WTC11 (cell line): Measurements from ENCODE around the gene METTL4.

Experiments
- CTCF ChIP-seq: fragments of 200-600 bp; IDR thresholded peaks from 2 replicates; pipeline ENCODE4 v1.8.0; 2022; ENCODE audit warnings: antibody characterized with exemption
- E2F1 ChIP-seq: sonication (generic); formaldehyde crosslinking; IDR thresholded peaks from 2 replicates; pipeline ENCODE4 v1.8.0; 2022; ENCODE audit warnings: mild to moderate bottlenecking, missing genetic modification reagents
- FOXJ3 ChIP-seq: sonication (generic); formaldehyde crosslinking; IDR thresholded peaks from 2 replicates; pipeline ENCODE4 v1.9.0; 2021; ENCODE audit warnings: missing genetic modification reagents, mild to moderate bottlenecking, borderline replicate concordance
- ZBTB21 ChIP-seq: sonication (generic); formaldehyde crosslinking; IDR thresholded peaks from 2 replicates; pipeline ENCODE4 v1.8.1; 2023; ENCODE audit warnings: mild to moderate bottlenecking, missing genetic modification reagents, borderline replicate concordance
- TF ChIP-seq, protein P1 (sequence below): sonication (generic); formaldehyde crosslinking; IDR thresholded peaks from 2 replicates; pipeline ENCODE4 v1.8.0; 2022; ENCODE audit warnings: missing genetic modification reagents

DNA sequence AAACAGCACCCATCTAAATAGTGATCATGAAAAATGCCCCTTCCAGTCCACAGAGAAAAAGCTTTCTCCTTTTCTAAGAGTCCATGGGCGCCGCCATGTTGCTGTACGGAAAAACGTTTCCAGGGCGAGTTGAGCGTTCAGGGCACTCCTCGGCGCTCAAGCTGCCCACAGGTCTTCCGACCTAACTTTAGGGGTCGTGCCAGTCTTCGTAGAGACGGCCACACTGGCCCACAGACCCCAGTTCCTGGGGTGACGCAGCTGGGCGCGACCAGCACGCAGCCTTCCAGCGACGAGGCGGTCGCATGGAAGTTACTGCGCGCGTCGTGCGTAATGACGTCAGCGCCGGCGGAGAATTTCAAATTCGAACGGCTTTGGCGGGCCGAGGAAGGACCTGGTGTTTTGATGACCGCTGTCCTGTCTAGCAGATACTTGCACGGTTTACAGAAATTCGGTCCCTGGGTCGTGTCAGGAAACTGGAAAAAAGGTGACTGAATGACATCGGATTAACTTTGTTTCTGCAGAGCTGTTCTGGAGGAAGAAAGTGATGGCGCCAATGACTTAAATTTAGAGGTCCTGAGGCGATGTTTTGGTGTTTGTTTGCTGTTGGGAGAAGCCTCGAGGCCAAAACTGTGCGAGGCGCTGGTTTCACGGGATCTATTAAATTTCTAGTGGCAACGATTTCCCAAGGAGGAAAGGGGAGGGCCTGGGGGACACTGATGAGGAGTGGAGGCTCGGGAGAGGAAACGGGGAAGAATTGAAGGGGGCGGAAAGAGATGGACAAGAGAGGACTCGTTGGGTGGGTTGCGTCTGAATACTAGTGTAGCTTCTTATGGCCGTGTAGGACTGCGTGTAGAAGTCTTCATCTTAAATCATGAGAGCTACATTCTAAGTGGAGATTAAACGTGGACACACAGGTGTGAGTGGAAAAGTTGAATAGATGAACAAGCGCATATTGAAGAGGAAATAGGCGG, at the start of gene METTL4, which contains the start of gene NDC80:
- no peak for TF ChIP-seq CTCF
- TF ChIP-seq, protein P1, sequence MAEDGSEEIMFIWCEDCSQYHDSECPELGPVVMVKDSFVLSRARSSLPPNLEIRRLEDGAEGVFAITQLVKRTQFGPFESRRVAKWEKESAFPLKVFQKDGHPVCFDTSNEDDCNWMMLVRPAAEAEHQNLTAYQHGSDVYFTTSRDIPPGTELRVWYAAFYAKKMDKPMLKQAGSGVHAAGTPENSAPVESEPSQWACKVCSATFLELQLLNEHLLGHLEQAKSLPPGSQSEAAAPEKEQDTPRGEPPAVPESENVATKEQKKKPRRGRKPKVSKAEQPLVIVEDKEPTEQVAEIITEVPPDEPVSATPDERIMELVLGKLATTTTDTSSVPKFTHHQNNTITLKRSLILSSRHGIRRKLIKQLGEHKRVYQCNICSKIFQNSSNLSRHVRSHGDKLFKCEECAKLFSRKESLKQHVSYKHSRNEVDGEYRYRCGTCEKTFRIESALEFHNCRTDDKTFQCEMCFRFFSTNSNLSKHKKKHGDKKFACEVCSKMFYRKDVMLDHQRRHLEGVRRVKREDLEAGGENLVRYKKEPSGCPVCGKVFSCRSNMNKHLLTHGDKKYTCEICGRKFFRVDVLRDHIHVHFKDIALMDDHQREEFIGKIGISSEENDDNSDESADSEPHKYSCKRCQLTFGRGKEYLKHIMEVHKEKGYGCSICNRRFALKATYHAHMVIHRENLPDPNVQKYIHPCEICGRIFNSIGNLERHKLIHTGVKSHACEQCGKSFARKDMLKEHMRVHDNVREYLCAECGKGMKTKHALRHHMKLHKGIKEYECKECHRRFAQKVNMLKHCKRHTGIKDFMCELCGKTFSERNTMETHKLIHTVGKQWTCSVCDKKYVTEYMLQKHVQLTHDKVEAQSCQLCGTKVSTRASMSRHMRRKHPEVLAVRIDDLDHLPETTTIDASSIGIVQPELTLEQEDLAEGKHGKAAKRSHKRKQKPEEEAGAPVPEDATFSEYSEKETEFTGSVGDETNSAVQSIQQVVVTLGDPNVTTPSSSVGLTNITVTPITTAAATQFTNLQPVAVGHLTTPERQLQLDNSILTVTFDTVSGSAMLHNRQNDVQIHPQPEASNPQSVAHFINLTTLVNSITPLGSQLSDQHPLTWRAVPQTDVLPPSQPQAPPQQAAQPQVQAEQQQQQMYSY (CRISPR knock-in tag): no peak
- TF ChIP-seq FOXJ3: no peak
- no peak for TF ChIP-seq ZBTB21 (CRISPR knock-in tag)
- TF ChIP-seq E2F1 (CRISPR knock-in tag): no peak
